Stimulated activated CD4-positive, alpha-beta T cell treated with anti-CD3 and anti-CD28 coated beads, Interleukin-1b, Interleukin-23, amount 100 ng/mL, for 24 hours (primary cell): ENCODE measurements around the gene UMODL1.
"Not testable (repeated sequence)": the region's sequence is repeated elsewhere in the genome, so short reads cannot be mapped to it uniquely, and the experiment has no call there.

ENCODE experiments used
- DNase-seq, 4 experiments: peaks; one replicate each; pipeline ENCODE4 v3.0.0-alpha.2; 2020; ENCODE audit warnings: low read depth in 4 of 4, low spot score in 1 of 4

Gene UMODL1

DNA sequence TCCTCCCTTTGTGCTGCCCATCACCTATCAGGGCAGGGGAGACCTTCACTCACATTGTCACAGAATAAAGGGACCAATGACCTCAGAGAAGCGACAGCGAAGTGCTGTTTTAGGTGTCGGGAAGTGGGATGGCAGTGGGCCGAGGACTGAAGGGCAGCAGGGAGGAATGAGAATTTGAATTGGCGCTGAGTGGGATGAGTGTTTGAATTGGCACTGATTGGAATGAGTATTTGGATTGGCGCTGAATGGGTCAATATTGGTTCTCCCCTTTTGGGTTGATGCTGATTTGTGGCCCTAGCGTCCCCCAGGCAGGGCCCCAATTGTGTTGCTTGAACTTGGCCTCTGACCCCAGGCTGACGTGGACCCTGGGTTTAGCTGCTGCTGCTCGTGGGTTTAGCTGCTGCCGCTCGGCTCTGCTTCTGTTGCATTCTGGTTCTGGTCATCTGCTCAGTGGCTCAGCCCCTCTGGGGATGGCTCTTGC, 12.4 kb upstream of the UMODL1 start:
- no peak for DNase-seq

DNA sequence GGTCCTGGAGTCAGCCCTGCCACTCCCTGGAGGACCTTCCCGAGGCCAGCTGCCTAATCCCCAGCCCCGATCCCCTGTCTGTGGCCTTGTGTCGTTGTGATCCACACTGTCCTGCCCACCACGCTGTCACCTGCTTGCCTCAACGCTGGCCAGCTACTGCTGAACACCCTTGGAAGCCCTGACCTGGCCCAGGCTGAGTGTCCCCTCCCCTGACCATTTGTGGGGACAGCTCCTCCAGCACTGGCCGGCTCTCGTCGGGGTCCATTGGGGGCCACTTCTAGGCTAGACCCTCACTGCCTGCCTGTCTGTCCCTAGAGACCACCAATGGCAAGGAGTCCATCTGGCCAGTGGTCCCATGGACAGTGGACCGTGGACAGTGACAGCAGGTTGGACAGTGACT, 12.0 kb upstream of the UMODL1 start:
- DNase-seq: no peak

DNA sequence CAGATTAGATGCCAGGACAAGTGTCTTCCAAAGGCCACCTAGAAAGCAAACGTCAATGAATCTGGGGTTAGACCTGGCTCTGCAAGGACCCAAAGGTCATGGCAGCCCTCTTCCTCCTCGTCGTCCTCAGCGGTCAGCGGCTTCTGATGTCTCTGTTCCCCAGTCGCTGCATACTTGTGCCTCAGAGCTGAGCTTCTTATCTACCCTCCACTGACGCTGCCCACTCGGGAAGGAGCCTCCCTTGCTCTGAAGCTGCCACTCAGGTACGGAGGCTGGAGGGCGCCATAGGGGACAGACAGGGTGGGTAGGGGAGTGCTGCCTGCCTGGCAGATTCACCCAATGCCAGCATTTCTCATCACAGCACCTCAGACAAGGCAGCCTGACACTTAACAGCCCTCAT, 11.4 kb upstream of the UMODL1 start:
- DNase-seq: no peak

- DNase-seq: no peak
Observed at GRCh38 chr21:42060166-42060565, 11.0 kb upstream of the UMODL1 start.

DNA sequence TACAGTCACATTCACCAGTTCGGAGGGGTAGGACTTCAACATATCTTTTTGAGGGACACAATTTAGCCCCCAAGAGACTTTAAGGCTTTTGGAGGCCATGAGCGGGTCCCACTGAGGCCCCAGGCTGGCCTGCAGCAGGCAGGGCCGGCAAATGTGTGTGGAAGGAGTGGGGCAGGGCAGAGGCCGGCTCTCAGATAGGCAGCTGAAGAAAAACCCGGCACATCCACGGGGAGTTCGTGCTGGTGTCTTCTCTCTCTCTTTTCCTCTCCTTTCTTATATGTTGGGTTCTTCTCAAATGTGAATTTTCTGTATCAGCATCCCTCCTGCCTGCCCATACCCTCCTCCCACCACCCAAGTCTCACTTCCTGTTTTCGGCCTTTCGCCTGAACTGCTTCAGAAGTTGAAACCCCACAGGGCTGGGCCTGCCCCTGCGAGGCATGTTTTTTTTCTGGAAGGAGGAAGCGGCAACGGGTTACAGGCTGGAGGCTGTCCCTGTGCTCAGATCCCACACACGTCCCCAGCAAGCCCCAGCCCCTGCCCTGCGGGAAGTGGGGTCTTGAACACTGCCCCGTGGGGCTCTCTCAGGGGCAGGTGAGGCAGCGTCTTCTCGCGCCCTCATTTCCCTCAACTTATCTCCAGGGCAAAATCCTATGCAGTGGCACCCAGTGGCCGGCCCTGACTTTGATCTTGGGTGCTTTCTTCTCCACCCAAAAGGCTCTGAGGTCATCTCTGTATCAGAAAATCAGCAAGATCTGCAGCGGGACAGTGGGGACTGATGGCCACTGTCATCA, 9.7 kb upstream of the UMODL1 start:
- no peak for DNase-seq

DNA sequence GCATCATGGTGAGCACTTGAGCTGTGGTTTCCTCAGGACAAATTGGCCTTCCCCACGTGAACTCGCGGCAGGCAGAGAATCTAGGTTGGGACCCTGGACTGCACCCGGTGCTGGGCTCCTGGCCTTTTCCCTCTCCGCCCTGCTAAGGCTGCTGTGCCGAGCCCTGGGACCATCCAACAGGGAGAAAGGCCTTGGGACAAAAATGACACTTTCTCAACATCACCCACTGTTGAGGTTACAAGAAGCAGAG, 9.2 kb upstream of the UMODL1 start:
- DNase-seq: no peak

DNA sequence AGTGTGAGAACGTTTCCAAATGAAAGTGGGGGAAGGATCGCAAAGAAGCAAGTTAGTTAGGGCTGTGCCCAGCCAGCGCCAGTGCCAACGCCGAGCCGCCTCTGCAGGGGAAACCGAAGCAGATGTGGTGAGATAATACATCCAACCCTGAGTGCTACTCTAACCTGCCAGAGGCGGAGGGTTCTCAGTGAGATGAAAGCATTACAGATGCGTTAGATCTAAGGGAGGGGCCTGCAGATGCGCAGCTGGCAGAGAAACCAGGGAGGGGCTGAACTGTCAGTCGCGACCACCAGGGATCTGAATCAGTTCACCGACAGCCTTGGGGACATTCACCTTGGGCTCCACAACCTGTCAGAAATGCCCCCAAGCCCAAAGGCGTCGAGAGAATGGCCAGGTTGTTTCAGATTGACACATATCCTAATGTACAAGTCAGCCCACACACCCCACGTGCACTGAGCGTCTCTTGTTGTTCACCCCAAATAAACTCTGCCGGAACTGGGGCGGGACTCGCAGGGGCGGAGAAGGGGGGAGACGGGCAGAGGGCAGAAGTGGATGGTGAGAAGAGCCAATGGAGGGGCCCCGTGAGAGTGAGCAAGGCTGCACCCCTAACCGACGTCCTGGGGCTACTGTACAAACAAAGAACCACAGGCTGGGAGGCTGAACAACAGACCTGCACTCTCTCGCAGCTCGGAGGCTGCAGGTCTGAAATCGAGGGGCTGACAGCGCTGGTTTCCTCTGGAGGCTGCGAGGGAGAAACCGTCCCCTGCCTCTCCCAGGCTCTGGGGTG, 8.7 kb upstream of the UMODL1 start:
- peak in 3 of 4 experiments; percentile 39 to 52 (median 39) for DNase-seq

GRCh38 chr21:42063191-42063570, 7.9 kb upstream of the UMODL1 start:
- no peak for DNase-seq

DNA sequence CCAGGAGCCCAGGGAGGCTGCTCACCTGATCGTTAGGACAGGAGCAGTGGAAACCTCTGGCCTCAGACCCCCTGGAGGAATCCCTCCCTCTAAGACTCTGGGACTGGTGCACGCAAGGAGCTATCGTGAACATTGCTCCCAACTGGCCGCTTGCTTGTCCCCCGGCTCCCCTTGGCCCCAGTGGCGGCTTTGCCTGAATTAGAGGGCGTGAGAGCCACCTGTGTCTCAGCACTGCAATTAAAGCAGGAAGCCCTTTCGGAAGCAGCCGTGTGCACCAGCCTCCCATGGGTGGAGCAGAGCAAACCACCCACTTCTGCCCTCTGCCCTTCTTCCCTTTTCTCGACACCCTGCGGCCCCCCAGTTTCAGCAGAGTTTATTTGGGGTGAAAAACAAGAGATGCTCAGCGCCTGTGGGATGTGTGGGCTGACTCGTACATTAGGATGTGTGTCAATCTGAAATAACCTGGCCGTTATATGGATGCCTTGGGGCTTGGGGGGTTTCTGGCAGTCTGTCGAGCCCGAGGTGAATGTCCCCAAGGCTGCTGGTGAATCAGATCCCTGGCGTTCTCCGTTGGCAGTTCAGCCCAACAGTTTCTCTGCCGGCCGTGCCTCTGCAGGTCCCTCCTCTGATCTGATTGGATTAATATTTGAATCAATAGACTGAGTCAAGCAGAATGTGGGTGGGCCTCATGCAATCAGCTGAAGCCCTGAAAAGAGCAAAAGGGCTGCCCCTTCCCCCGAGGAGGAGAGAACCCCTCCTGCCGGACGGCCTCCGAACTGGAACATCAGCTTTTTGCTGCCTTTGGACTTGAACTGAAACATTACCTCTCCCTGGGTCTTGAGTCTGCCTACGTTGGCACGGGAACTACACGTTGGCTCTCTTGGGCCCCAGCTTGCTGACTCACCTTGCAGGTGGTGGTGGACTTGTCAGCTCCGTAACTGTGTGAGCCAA, 7.3 kb upstream of the UMODL1 start:
- peak in 1 of 4 experiments; percentile 32 for DNase-seq

GRCh38 chr21:42066521-42066920, 4.6 kb upstream of the UMODL1 start:
- DNase-seq: no peak

- DNase-seq: no peak
Observed at GRCh38 chr21:42067531-42068255, 3.4 kb upstream of the UMODL1 start.

GRCh38 chr21:42068256-42068545, 2.9 kb upstream of the UMODL1 start:
- DNase-seq: no peak

- DNase-seq: no peak
Observed at GRCh38 chr21:42068592-42068991, 2.5 kb upstream of the UMODL1 start.

- no peak for DNase-seq
Observed at GRCh38 chr21:42069327-42069726, 1.8 kb upstream of the UMODL1 start.

GRCh38 chr21:42069843-42070242, 1.3 kb upstream of the UMODL1 start:
- DNase-seq: no peak

DNA sequence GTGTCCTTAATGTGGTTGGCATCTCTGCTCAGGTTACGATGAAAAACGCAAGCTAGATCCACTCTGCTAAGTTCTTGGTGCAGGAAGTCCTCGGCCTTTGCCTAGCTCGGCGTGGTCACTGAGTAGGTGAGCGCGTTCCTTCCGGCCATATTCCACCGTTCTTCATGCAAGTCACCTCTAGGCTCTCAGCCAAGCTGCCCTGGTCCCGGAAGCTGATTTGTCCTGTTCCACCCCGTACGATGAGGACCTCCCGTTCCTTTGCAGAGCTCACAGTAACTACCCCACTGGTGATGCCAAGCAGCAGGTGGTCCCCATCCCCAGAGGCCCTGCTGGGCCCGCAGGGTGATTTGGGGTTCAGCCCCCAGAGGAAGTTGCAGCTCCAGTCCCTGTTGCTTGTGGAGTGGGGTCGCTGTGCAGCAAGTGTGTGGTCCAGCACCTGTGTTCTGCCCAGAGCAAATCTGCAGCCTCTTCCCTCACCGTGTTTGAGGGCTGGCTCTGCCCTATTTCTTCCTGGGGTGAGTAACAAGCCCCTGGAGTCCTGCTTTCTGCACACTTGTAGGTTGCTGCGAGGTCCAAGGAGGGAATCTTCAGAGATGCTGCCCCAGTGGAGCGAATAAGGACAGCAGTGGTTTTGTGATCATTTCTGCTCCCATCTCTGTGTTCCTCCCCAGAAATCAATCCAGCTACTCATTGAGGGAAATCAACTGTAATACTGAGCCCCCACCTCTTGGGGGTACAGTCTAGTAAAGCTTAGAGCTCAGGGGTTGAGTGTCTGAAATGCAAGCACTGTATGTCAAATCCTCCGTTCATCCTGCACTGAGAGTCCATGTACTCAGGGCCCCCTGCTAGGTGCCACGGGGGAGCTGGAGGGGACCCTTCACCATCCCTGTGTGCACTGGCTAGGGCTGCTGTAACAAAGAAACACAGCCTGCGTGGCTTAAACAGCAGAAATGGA, 2.3 kb downstream of the UMODL1 start:
- DNase-seq: no peak

DNA sequence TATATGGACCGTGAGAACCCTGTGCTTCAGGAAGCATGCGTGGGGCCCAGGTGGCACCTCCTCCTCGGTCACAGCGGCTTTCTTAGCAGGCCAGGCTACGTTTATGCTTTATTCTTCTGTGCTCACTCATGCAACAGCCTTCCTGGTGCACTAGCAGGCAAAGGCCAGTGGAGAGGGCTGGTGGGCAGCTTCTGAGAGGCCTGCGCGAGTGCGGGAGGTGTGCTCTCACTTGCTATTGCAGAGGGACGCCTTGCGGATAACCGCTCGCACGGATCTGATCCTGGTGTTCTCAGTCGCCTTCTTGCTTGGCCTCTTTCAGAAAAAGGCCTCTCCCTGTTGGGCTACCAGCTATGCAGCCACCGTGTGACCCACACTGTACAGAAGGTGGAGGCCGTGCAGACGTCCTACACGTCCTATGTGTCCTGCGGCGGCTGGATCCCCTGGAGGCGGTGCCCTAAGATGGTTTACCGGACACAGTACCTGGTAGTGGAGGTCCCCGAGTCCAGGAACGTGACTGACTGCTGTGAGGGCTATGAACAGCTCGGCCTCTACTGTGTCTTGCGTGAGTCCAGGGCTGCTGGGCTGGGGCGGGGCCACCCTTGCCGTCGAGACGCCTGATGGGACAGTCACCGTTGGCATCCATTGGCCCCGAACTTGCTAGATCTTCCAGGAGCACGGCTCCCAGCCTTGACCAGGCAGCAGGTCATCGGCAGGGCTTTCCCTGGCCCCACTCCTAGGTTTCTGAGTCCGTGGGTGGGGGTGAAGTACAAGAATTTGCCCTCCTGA, 4.8 kb downstream of the UMODL1 start:
- no peak for DNase-seq

- not testable (repeated sequence) for DNase-seq
Observed at GRCh38 chr21:42077685-42078238, 6.6 kb downstream of the UMODL1 start.
